ENCODE results near the gene TXNRD1.

DNA sequence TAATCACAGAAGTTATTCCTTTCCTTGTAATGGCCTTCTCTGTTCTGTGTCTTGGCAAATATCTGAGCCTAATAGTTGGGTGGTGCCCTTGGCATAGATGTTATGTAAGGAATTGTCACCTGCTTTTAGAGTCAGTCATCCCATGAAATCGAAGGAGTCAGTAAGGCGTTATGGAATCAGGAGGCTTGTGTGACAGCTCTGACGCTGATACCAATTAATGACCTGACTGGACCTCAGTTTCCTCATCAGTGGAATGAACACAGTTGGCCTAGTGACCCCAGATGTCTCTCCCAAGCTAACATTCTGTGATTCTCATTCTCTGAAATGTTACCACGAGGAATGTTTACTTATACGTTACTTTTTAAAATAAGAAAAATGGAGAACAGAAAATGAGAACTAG is 32.1 kb downstream of the TXNRD1 start:
- TF ChIP-seq POLR2A (IDR thresholded peaks at IDR 0.05; ENCODE audit: low read depth): no peak
- TF ChIP-seq, protein P1, sequence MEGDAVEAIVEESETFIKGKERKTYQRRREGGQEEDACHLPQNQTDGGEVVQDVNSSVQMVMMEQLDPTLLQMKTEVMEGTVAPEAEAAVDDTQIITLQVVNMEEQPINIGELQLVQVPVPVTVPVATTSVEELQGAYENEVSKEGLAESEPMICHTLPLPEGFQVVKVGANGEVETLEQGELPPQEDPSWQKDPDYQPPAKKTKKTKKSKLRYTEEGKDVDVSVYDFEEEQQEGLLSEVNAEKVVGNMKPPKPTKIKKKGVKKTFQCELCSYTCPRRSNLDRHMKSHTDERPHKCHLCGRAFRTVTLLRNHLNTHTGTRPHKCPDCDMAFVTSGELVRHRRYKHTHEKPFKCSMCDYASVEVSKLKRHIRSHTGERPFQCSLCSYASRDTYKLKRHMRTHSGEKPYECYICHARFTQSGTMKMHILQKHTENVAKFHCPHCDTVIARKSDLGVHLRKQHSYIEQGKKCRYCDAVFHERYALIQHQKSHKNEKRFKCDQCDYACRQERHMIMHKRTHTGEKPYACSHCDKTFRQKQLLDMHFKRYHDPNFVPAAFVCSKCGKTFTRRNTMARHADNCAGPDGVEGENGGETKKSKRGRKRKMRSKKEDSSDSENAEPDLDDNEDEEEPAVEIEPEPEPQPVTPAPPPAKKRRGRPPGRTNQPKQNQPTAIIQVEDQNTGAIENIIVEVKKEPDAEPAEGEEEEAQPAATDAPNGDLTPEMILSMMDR (IDR thresholded peaks at IDR 0.05): no peak

Data from esophagus muscularis mucosa (tissue), 3 donors.